Endothelial cell of umbilical vein (primary cell): ENCODE results near the gene SMIM17.

Source experiments
- CTCF ChIP-seq, 2 donors: IDR thresholded peaks; 1 replicate in 1 of 2; 2 replicates in 1 of 2; pipeline ENCODE4 v1.5.1; 2011; ENCODE audit warnings: low read length in 2 of 2, mild to moderate bottlenecking in 2 of 2, moderate library complexity in 2 of 2, control low read depth in 1 of 2, inconsistent platforms in 1 of 2, low read depth in 1 of 2; ENCODE audit not compliant: insufficient read depth in 1 of 2; ENCODE audit errors: extremely low read depth in 1 of 2
- EZH2 ChIP-seq: IDR thresholded peaks from 2 replicates; pipeline ENCODE4 v1.6.1; 2012; ENCODE audit warnings: borderline replicate concordance, low read depth, mild to moderate bottlenecking, moderate library complexity, low read length, inconsistent platforms; ENCODE audit not compliant: severe bottlenecking
- POLR2A ChIP-seq: IDR thresholded peaks from 2 replicates; pipeline ENCODE4 v1.6.1; 2012; ENCODE audit warnings: low read depth, mild to moderate bottlenecking, control low read depth, low read length
- TF ChIP-seq, protein P1 (sequence below): IDR thresholded peaks from 2 replicates; pipeline ENCODE4 v1.6.1; 2011; ENCODE audit not compliant: insufficient read depth, insufficient read length

GRCh38 chr19:56670961-56671612 is 28.1 kb downstream of the SMIM17 start:
- TF ChIP-seq CTCF (IDR thresholded peaks at IDR 0.05; ENCODE audit: extremely low read depth in 1 of 2, insufficient read depth in 1 of 2, low read depth in 1 of 2, low read length in 2 of 2) (no peak), POLR2A (no peak), EZH2 (no peak)
- TF ChIP-seq, protein P1, sequence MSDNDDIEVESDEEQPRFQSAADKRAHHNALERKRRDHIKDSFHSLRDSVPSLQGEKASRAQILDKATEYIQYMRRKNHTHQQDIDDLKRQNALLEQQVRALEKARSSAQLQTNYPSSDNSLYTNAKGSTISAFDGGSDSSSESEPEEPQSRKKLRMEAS = no peak
